Measurements from ENCODE around the gene VDAC2. TPM values are rescaled to one million over a fixed set of nuclear protein-coding genes. Genes with fewer than 3 reads are reported as not detected.

Gene VDAC2
- polyA plus RNA-seq (2013): 201 and 203 TPM in 2 replicates

- H2AK5ac ChIP-seq (ENCODE audit: low read length): peak within 1 kb of the TSS; percentile 95
- H3K36me3 ChIP-seq (ENCODE audit: control insufficient read depth in 1 of 2, insufficient read depth in 2 of 2, low read length in 2 of 2): peaks cover 16 to 18% of the 10 kb centered on the region in 2 experiments
- no peaks in the 10 kb centered on the region for H3K27me3 ChIP-seq (ENCODE audit: insufficient read depth, low read length)
- H3K4me1 ChIP-seq (ENCODE audit: control insufficient read depth in 1 of 2, insufficient read depth in 2 of 2, low read length in 2 of 2): peaks cover 5 to 11% of the 10 kb centered on the region in 2 experiments
- peak within 1 kb of the TSS; percentile 94 for H2AFZ ChIP-seq (ENCODE audit: insufficient read depth, low read length, poor library complexity)
- H3K4ac ChIP-seq (ENCODE audit: low read depth, low read length): peak within 1 kb of the TSS; percentile 96
- peaks cover 18% of the 10 kb centered on the region for H3K79me2 ChIP-seq (ENCODE audit: control insufficient read depth, insufficient read depth, low read length, poor library complexity)
- peak within 1 kb of the TSS; percentile 97 for H3K14ac ChIP-seq (ENCODE audit: low read length)
- H2BK5ac ChIP-seq (ENCODE audit: low read depth, low read length, poor library complexity): peak within 1 kb of the TSS; percentile 99
- no peak within 1 kb of the TSS for H3K23ac ChIP-seq (ENCODE audit: low read length)
- H3K4me2 ChIP-seq (ENCODE audit: low read length): peak within 1 kb of the TSS; percentile 83
- peak within 1 kb of the TSS; percentile 46 for H2BK12ac ChIP-seq (ENCODE audit: low read length)
- peak within 1 kb of the TSS; percentile 96 for H3K27ac ChIP-seq (ENCODE audit: low read depth, low read length)
- H2BK120ac ChIP-seq (ENCODE audit: insufficient read depth, low read length, poor library complexity): peak within 1 kb of the TSS; percentile 94
- peak within 1 kb of the TSS; percentile 97 for H3K18ac ChIP-seq (ENCODE audit: low read length)
- peak within 1 kb of the TSS; percentile 87 for H4K12ac ChIP-seq (ENCODE audit: low read depth, low read length)
- DNase-seq: peak; percentile 79 to 90
- peak within 1 kb of the TSS; percentile 97 for H3K4me3 ChIP-seq (ENCODE audit: low read depth, low read length)
- WGBS (ENCODE audit: extremely low coverage, insufficient coverage, insufficient read length): no CpG with 5 or more reads among the region's 80 CpGs
- peak within 1 kb of the TSS; percentile 99 for H3K9ac ChIP-seq (ENCODE audit: low read length)
- no peaks in the 10 kb centered on the region for H3K9me3 ChIP-seq (ENCODE audit: insufficient read depth, low read depth, low read length)
- peaks cover 15% of the 10 kb centered on the region for H3K79me1 ChIP-seq (ENCODE audit: low read length)
- peak within 1 kb of the TSS; percentile 97 for H4K91ac ChIP-seq (ENCODE audit: low read depth, low read length)
- H4K8ac ChIP-seq (ENCODE audit: low read depth, low read length): peak within 1 kb of the TSS; percentile 99
Observed at GRCh38 chr10:75210282-75211006, at the start of gene VDAC2. VDAC2 (plus strand) TSS chr10:75210796; CDS start chr10:75211159, 363 bp downstream.

GRCh38 chr10:75165684-75166622 is 44.6 kb upstream of the VDAC2 start:
- Histone ChIP-seq H2AFZ (ENCODE audit: insufficient read depth, low read length, poor library complexity) (no peak overlapping the region), H3K4me1 (ENCODE audit: control insufficient read depth in 1 of 2, insufficient read depth in 2 of 2, low read length in 2 of 2) (no peaks in the 10 kb centered on the region), H3K9ac (ENCODE audit: low read length) (no peak overlapping the region), H3K79me1 (ENCODE audit: low read length) (no peaks in the 10 kb centered on the region), H3K14ac (ENCODE audit: low read length) (no peak overlapping the region), H2BK12ac (ENCODE audit: low read length) (no peak overlapping the region), H3K27me3 (ENCODE audit: insufficient read depth, low read length) (no peaks in the 10 kb centered on the region), H3K27ac (ENCODE audit: low read depth, low read length) (no peak overlapping the region), H4K91ac (ENCODE audit: low read depth, low read length) (no peak overlapping the region), H3K4me3 (ENCODE audit: low read depth, low read length) (no peak overlapping the region), H2BK120ac (ENCODE audit: insufficient read depth, low read length, poor library complexity) (no peak overlapping the region), H2BK5ac (ENCODE audit: low read depth, low read length, poor library complexity) (no peak overlapping the region), H4K12ac (ENCODE audit: low read depth, low read length) (no peak overlapping the region), H3K4me2 (ENCODE audit: low read length) (no peak overlapping the region), H3K36me3 (ENCODE audit: control insufficient read depth in 1 of 2, insufficient read depth in 2 of 2, low read length in 2 of 2) (peaks cover 2 to 8% of the 10 kb centered on the region in 2 experiments), H4K8ac (ENCODE audit: low read depth, low read length) (no peak overlapping the region), H2AK5ac (ENCODE audit: low read length) (no peak overlapping the region), H3K4ac (ENCODE audit: low read depth, low read length) (no peak overlapping the region), H3K23ac (ENCODE audit: low read length) (no peak overlapping the region), H3K18ac (ENCODE audit: low read length) (no peak overlapping the region), H3K9me3 (ENCODE audit: insufficient read depth, low read depth, low read length) (no peaks in the 10 kb centered on the region), H3K79me2 (ENCODE audit: control insufficient read depth, insufficient read depth, low read length, poor library complexity) (no peaks in the 10 kb centered on the region)
- no CpG with 5 or more reads among the region's 2 CpGs for WGBS (ENCODE audit: extremely low coverage, insufficient coverage, insufficient read length)
- no peak for DNase-seq

- WGBS (ENCODE audit: extremely low coverage, insufficient coverage, insufficient read length): no CpG with 5 or more reads among the region's 1 CpG
- no peaks in the 10 kb centered on the region for H3K27me3 ChIP-seq (ENCODE audit: insufficient read depth, low read length)
- H3K4me2 ChIP-seq (ENCODE audit: low read length): no peak overlapping the region
- H3K14ac ChIP-seq (ENCODE audit: low read length): no peak overlapping the region
- no peak overlapping the region for H2AK5ac ChIP-seq (ENCODE audit: low read length)
- no peak overlapping the region for H2BK12ac ChIP-seq (ENCODE audit: low read length)
- H4K12ac ChIP-seq (ENCODE audit: low read depth, low read length): no peak overlapping the region
- no peaks in the 10 kb centered on the region for H3K4me1 ChIP-seq (ENCODE audit: control insufficient read depth in 1 of 2, insufficient read depth in 2 of 2, low read length in 2 of 2)
- H2BK5ac ChIP-seq (ENCODE audit: low read depth, low read length, poor library complexity): no peak overlapping the region
- H3K23ac ChIP-seq (ENCODE audit: low read length): no peak overlapping the region
- no peak overlapping the region for H3K4ac ChIP-seq (ENCODE audit: low read depth, low read length)
- no peak overlapping the region for H3K27ac ChIP-seq (ENCODE audit: low read depth, low read length)
- no peak overlapping the region for H3K18ac ChIP-seq (ENCODE audit: low read length)
- H3K79me1 ChIP-seq (ENCODE audit: low read length): no peaks in the 10 kb centered on the region
- no peaks in the 10 kb centered on the region for H3K9me3 ChIP-seq (ENCODE audit: insufficient read depth, low read depth, low read length)
- H4K8ac ChIP-seq (ENCODE audit: low read depth, low read length): no peak overlapping the region
- no peak overlapping the region for H3K9ac ChIP-seq (ENCODE audit: low read length)
- H4K91ac ChIP-seq (ENCODE audit: low read depth, low read length): no peak overlapping the region
- DNase-seq: no peak
- H3K36me3 ChIP-seq (ENCODE audit: control insufficient read depth in 1 of 2, insufficient read depth in 2 of 2, low read length in 2 of 2): peaks cover 2 to 8% of the 10 kb centered on the region in 2 experiments
- no peak overlapping the region for H2BK120ac ChIP-seq (ENCODE audit: insufficient read depth, low read length, poor library complexity)
- no peaks in the 10 kb centered on the region for H3K79me2 ChIP-seq (ENCODE audit: control insufficient read depth, insufficient read depth, low read length, poor library complexity)
- no peak overlapping the region for H3K4me3 ChIP-seq (ENCODE audit: low read depth, low read length)
- no peak overlapping the region for H2AFZ ChIP-seq (ENCODE audit: insufficient read depth, low read length, poor library complexity)
Observed at GRCh38 chr10:75166623-75166972, 44.0 kb upstream of the VDAC2 start.

- no peak for DNase-seq
- WGBS (ENCODE audit: extremely low coverage, insufficient coverage, insufficient read length): no CpG with 5 or more reads among the region's 6 CpGs
Observed at GRCh38 chr10:75168275-75168674, 42.3 kb upstream of the VDAC2 start.

More at GRCh38 chr10:75168275-75168674, 42.3 kb upstream of the VDAC2 start:
- Histone ChIP-seq H3K36me3 (ENCODE audit: control insufficient read depth in 1 of 2, insufficient read depth in 2 of 2, low read length in 2 of 2) (peaks cover 2 to 8% of the 10 kb centered on the region in 2 experiments), H2AFZ (ENCODE audit: insufficient read depth, low read length, poor library complexity) (no peak overlapping the region), H2BK120ac (ENCODE audit: insufficient read depth, low read length, poor library complexity) (no peak overlapping the region), H3K4me2 (ENCODE audit: low read length) (no peak overlapping the region), H2AK5ac (ENCODE audit: low read length) (no peak overlapping the region), H3K9me3 (ENCODE audit: insufficient read depth, low read depth, low read length) (no peaks in the 10 kb centered on the region), H4K12ac (ENCODE audit: low read depth, low read length) (no peak overlapping the region), H3K79me1 (ENCODE audit: low read length) (no peaks in the 10 kb centered on the region), H4K91ac (ENCODE audit: low read depth, low read length) (no peak overlapping the region), H3K27me3 (ENCODE audit: insufficient read depth, low read length) (no peaks in the 10 kb centered on the region), H3K79me2 (ENCODE audit: control insufficient read depth, insufficient read depth, low read length, poor library complexity) (no peaks in the 10 kb centered on the region), H3K23ac (ENCODE audit: low read length) (no peak overlapping the region), H4K8ac (ENCODE audit: low read depth, low read length) (no peak overlapping the region), H3K4me1 (ENCODE audit: control insufficient read depth in 1 of 2, insufficient read depth in 2 of 2, low read length in 2 of 2) (no peaks in the 10 kb centered on the region), H3K18ac (ENCODE audit: low read length) (no peak overlapping the region), H2BK5ac (ENCODE audit: low read depth, low read length, poor library complexity) (no peak overlapping the region), H2BK12ac (ENCODE audit: low read length) (no peak overlapping the region), H3K27ac (ENCODE audit: low read depth, low read length) (no peak overlapping the region), H3K4me3 (ENCODE audit: low read depth, low read length) (no peak overlapping the region), H3K9ac (ENCODE audit: low read length) (no peak overlapping the region), H3K14ac (ENCODE audit: low read length) (no peak overlapping the region), H3K4ac (ENCODE audit: low read depth, low read length) (no peak overlapping the region)
